Measurements from ENCODE around the gene MAP2K3. TPM values are rescaled to one million over a fixed set of nuclear protein-coding genes. Genes with fewer than 3 reads are reported as not detected.
"Not testable (repeated sequence)": the region's sequence is repeated elsewhere in the genome, so short reads cannot be mapped to it uniquely, and the experiment has no call there.

The MAP2K3 gene
- total and polyA plus RNA-seq, 11 donors, result 29.4 to 170 (median 54.4) TPM

DNA sequence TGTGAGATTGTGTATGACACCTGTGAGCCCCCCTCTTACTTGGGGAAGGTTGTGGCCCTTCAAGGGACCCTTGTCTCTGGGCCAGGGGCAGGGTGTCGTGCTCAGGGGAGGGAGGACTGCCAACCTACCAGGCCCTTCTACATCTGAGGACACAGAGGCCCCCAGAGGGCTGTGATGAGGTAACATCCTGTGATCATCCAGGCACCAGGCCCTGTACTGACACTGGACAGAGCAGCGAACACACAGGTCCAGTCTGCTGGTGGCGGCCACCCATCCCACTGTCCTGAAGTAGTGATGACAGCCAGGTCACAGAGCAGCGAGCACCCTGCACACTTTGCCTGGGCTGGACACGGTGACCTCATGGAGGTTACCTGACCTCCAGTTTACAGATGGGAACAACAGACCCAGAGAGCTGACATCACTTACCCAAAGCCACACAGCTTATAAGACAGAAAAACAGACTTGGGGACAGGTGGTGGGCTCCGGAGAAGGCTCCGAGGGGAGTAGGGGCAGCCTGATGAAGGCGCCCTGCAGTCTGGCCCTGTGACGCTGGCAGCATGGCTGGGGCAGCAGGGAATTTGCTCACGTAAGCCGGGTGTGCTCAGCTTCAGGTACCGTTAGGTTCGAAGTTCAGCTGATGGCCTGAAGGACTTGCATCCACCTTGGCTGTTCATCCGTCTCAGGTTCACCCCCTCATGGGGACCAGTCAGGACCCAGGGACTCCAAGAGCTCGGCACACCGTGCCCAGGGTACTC lies 30.9 kb downstream of the MAP2K3 start:
- not testable (repeated sequence) for H3K27ac ChIP-seq, H3K4me3 ChIP-seq, H3K9me3 ChIP-seq, H3K27me3 ChIP-seq
- ATAC-seq, result peak in 1 of 4 donors; percentile 2
- DNase-seq, result peak in 1 of 5 donors; percentile 42
- Histone ChIP-seq H3K4me1 (peaks cover 0 to 20% (median 5%) of the 10 kb centered on the region in 12 donors), H3K36me3 (peaks cover 0 to 43% (median 16%) of the 10 kb centered on the region in 9 donors)
- WGBS, 4 donors, result 58 to 91% (median 86%) methylated on average over 1 to 14 of the region's 16 CpGs
- intact Hi-C loops (cut with DNase I), result loop anchor here in 4 of 10 donors (5.0 to 10.0 kb wide), 5 partner anchors 33 to 199 kb away; partner anchors contain the start of genes KCNJ12 (in 1 of the 4) and MAP2K3 (in 1 of the 4)

- intact Hi-C loops (cut with DNase I), result loop anchor here in 4 of 10 donors (5.0 to 10.0 kb wide), 5 partner anchors 34 to 198 kb away; partner anchors contain the start of genes KCNJ12 (in 1 of the 4) and MAP2K3 (in 1 of the 4)
- peak overlapping the region in 2 of 12 donors; percentile 34 to 75 for H3K27ac ChIP-seq
Measured at GRCh38 chr17:21316212-21316886, 31.8 kb downstream of the MAP2K3 start.

DNA sequence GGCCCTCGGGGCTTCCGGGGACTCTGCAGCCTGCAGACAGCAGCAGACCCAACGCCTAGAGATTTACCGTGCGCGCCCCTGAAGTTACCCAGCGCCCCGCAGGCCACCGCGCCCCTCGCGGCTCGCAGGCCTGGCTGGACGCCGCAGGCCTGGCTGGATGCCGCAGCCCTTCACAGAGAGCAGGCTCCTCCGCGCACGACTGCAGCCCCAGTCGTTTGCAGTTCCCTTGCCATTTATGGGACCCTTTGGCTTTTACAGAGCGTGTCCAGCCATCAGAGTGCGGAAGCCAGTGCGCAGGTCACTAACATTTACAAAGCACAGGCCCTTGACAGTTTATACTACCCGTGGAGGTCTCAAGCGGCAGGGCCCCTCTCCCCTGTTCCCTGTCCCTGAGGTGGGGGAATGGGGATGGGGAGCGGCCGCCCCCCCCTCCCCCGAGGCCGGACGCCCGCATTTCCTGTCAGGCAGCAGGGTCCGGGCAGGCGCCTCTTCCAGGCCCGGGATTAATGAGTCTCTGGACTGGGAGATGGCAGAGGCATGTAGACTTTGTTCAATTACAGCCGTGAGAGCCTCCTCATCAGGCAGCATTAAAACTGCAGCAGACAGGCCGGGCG lies 32.5 kb downstream of the MAP2K3 start:
- DNase-seq, H3K4me1 ChIP-seq, H3K27me3 ChIP-seq, H3K9me3 ChIP-seq: not testable (repeated sequence)
- Histone ChIP-seq H3K27ac (peak overlapping the region in 3 of 12 donors; percentile 13 to 75 (median 34)), H3K36me3 (peaks cover 0 to 33% (median 16%) of the 10 kb centered on the region in 9 donors), H3K4me3 (peak overlapping the region in 10 of 12 donors; percentile 10 to 39 (median 25))
- 10 to 29% (median 22%) methylated on average over 6 to 35 of the region's 37 CpGs for WGBS, 4 donors
- peak in 1 of 12 donors; percentile 16 for TF ChIP-seq CTCF (IDR thresholded peaks at IDR 0.05)
- peak in 3 of 4 donors; percentile 10 to 57 (median 35) for ATAC-seq
- intact Hi-C loops (cut with DNase I), result loop anchor here in 4 of 10 donors (5.0 to 10.0 kb wide), 5 partner anchors 35 to 198 kb away; partner anchors contain the start of genes KCNJ12 (in 1 of the 4) and MAP2K3 (in 1 of the 4)

More at GRCh38 chr17:21316212-21316886, 31.8 kb downstream of the MAP2K3 start:
- 41 to 66% (median 48%) methylated on average over 5 to 9 of the region's 39 CpGs for WGBS, 4 donors
- H3K27me3 ChIP-seq, H3K9me3 ChIP-seq: not testable (repeated sequence)
- ATAC-seq (peak; percentile 54 to 85 (median 82)), DNase-seq (peak in 1 of 5 donors; percentile 34)
- Histone ChIP-seq H3K36me3 (peaks cover 0 to 38% (median 16%) of the 10 kb centered on the region in 9 donors), H3K4me1 (peaks cover 0 to 14% (median 3%) of the 10 kb centered on the region in 12 donors), H3K4me3 (peak overlapping the region in 7 of 12 donors; percentile 18 to 39 (median 29))
- TF ChIP-seq CTCF (IDR thresholded peaks at IDR 0.05), result peak in 6 of 12 donors; percentile 7 to 25 (median 20)

GRCh38 chr17:21317821-21318220 lies 33.3 kb downstream of the MAP2K3 start:
- intact Hi-C loops (cut with DNase I), result loop anchor here in 4 of 10 donors (5.0 to 10.0 kb wide), 5 partner anchors 36 to 197 kb away; partner anchors contain the start of genes KCNJ12 (in 1 of the 4) and MAP2K3 (in 1 of the 4)
- not testable (repeated sequence) for H3K4me3 ChIP-seq, H3K4me1 ChIP-seq, DNase-seq, H3K27me3 ChIP-seq, ATAC-seq, H3K9me3 ChIP-seq
- Histone ChIP-seq H3K27ac (peak overlapping the region in 1 of 12 donors; percentile 75), H3K36me3 (peaks cover 0 to 26% (median 14%) of the 10 kb centered on the region in 9 donors)
- 91 to 93% (median 91%) methylated on average over 18 of the region's 18 CpGs for WGBS, 4 donors
